WTC11 (cell line): ENCODE measurements around the gene CACUL1. TPM values are rescaled to one million over a fixed set of nuclear protein-coding genes. Genes with fewer than 3 reads are reported as not detected.
A peak's percentile ranks its signal among the peaks of the same experiment; 100 is the strongest.

Source experiments
- ATAC-seq: fragments of 200-7000 bp; cut with Tn5 transposase; 2 replicates; pipeline ENCODE4 v1.10.0; 2021; ENCODE audit warnings: mild to moderate bottlenecking, moderate library complexity
- CTCF ChIA-PET: fragments of 300-600 bp; sonication (Branson Sonifier 250); formaldehyde crosslinking; loops from one replicate; lab custom pipeline; 2021; ENCODE audit warnings: antibody characterized with exemption; lab: Charles Lee
- POLR2A ChIA-PET: fragments of 350-600 bp; sonication (Branson Sonifier 250); formaldehyde crosslinking; loops from one replicate; lab custom pipeline; 2021; ENCODE audit warnings: antibody characterized with exemption; lab: Charles Lee
- DNase-seq: peaks from one replicate; pipeline ENCODE4 v3.0.0; 2021; ENCODE audit warnings: low spot score
- H3K27ac Mint-ChIP-seq: 2 replicates; pipeline ENCODE4 v1.8.0; 2021; ENCODE audit warnings: mixed read lengths
- H3K27me3 Mint-ChIP-seq: 2 replicates; pipeline ENCODE4 v1.8.0; 2021; ENCODE audit warnings: low read depth, mild to moderate bottlenecking, moderate library complexity, mixed read lengths
- H3K36me3 Mint-ChIP-seq: 2 replicates; pipeline ENCODE4 v1.8.0; 2021; ENCODE audit warnings: mixed read lengths
- H3K4me1 Mint-ChIP-seq: 2 replicates; pipeline ENCODE4 v1.8.0; 2022; ENCODE audit warnings: mixed read lengths
- H3K4me3 Mint-ChIP-seq: 2 replicates; pipeline ENCODE4 v1.8.0; 2021; ENCODE audit warnings: mild to moderate bottlenecking, moderate library complexity, mixed read lengths
- H3K9me3 Mint-ChIP-seq: 2 replicates; pipeline ENCODE4 v1.8.0; 2021; ENCODE audit warnings: mixed read lengths
- FOXJ3 ChIP-seq: sonication (generic); formaldehyde crosslinking; IDR thresholded peaks from 2 replicates; pipeline ENCODE4 v1.9.0; 2021; ENCODE audit warnings: missing genetic modification reagents, mild to moderate bottlenecking, borderline replicate concordance
- MXD4 ChIP-seq: fragments of 250-450 bp; sonication (Bioruptor Pico); IDR thresholded peaks from 2 replicates; pipeline ENCODE4 v1.8.0; 2021; ENCODE audit warnings: mild to moderate bottlenecking, moderate library complexity, borderline replicate concordance
- NFATC4 ChIP-seq: fragments of 250-450 bp; sonication (Bioruptor Pico); IDR thresholded peaks from 2 replicates; pipeline ENCODE4 v1.9.0; 2021; ENCODE audit warnings: mild to moderate bottlenecking
- ZNF121 ChIP-seq: sonication (generic); formaldehyde crosslinking; IDR thresholded peaks from 2 replicates; pipeline ENCODE4 v1.8.0; 2023; ENCODE audit warnings: missing genetic modification reagents
- ZNF232 ChIP-seq: sonication (generic); formaldehyde crosslinking; IDR thresholded peaks from 2 replicates; pipeline ENCODE4 v1.8.0; 2022; ENCODE audit warnings: mild to moderate bottlenecking, missing genetic modification reagents
- ZNF416 ChIP-seq: fragments of 250-450 bp; sonication (Bioruptor Pico); IDR thresholded peaks from 2 replicates; pipeline ENCODE4 v1.9.0; 2021; ENCODE audit warnings: mild to moderate bottlenecking, inconsistent platforms
- ZNF423 ChIP-seq: fragments of 250-450 bp; sonication (Bioruptor Pico); IDR thresholded peaks from 2 replicates; pipeline ENCODE4 v2.1.2; 2022; ENCODE audit warnings: mild to moderate bottlenecking, moderate library complexity
- ZNF671 ChIP-seq: fragments of 250-450 bp; sonication (Bioruptor Pico); IDR thresholded peaks from 2 replicates; pipeline ENCODE4 v1.8.0; 2021; ENCODE audit warnings: mild to moderate bottlenecking
- total RNA-seq: library from RNA; stranded (reverse); gene quantifications from 3 replicates; pipeline ENCODE4 v1.2.3, GENCODE V29; 2021
- TF ChIP-seq, protein P1 (sequence below): fragments of 250-450 bp; sonication (Bioruptor Pico); IDR thresholded peaks from 2 replicates; pipeline ENCODE4 v1.9.0; 2021; ENCODE audit warnings: mild to moderate bottlenecking
- TF ChIP-seq, protein P2 (sequence below): sonication (generic); formaldehyde crosslinking; IDR thresholded peaks from 2 replicates; pipeline ENCODE4 v1.8.1; 2022; ENCODE audit warnings: missing genetic modification reagents, borderline replicate concordance
- TF ChIP-seq, protein P3 (sequence below): sonication (generic); formaldehyde crosslinking; IDR thresholded peaks from 2 replicates; pipeline ENCODE4 v1.8.1; 2022; ENCODE audit warnings: mild to moderate bottlenecking, missing genetic modification reagents, moderate library complexity, borderline replicate concordance
- TF ChIP-seq, protein P4 (sequence below): sonication (generic); formaldehyde crosslinking; IDR thresholded peaks from 2 replicates; pipeline ENCODE4 v1.8.0; 2022; ENCODE audit warnings: missing genetic modification reagents
- TF ChIP-seq, protein P5 (sequence below): sonication (generic); formaldehyde crosslinking; IDR thresholded peaks from 2 replicates; pipeline ENCODE4 v1.8.1; 2023; ENCODE audit warnings: mild to moderate bottlenecking, missing genetic modification reagents
- TF ChIP-seq, protein P6 (sequence below): sonication (generic); formaldehyde crosslinking; IDR thresholded peaks from 2 replicates; pipeline ENCODE4 v1.8.1; 2023; ENCODE audit warnings: mild to moderate bottlenecking, moderate library complexity, missing genetic modification reagents

Gene CACUL1
- total RNA-seq, 1 experiment from 2014 or later, result 41.5 TPM

DNA sequence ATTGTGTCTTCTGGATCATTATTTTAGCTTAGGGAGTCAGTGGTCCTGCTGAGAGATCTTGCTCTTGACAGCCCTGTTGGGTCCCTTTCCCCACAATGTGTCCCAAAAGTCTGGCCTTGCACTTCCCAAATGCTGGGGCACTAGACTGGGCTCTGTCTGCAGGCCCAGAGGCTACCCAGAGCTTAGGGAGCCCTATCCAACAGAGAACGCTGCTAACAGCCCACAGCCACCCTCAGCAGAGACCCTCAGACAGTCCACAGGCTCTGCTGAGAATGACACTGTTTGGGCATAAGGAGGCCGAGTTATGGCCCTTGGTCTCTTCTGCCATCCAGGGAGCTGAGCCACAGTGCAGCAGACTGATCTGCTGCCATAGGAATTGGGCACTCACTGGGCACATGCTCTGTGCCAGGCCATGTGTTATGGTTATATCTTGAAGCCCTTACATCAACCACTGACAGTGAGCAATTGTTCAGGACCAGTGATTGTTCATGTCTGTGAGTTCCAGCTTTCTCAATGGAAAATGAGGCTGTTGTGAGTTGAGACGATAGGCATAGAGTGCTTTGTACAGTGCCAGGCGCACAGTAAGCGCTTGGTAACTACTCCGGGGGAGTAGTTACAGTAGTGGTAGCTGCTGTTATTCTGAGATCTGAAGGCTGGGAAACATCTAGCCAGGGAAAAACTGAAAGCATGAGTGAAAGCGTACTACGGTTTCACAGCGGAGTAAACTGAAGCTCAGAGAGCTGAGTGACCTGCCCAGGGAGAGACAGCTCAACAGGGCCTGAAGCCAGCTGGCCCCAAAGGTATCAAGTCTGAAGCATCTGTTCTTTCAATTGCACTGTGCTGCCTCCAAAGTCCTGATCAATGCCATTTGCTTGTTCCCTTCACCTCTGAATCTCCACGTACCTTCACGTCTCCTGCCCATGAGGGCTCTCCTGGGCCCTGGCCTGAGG, 81.7 kb downstream of the CACUL1 start:
- DNase-seq (no peak), ATAC-seq (no peak)
- no peaks in the 10 kb centered on the region for H3K27me3 Mint-ChIP-seq
- no peaks in the 10 kb centered on the region for H3K9me3 Mint-ChIP-seq
- no peaks in the 10 kb centered on the region for H3K36me3 Mint-ChIP-seq
- H3K4me3 Mint-ChIP-seq, result no peak overlapping the region
- POLR2A ChIA-PET, result no interaction called here
- TF ChIP-seq, protein P1, sequence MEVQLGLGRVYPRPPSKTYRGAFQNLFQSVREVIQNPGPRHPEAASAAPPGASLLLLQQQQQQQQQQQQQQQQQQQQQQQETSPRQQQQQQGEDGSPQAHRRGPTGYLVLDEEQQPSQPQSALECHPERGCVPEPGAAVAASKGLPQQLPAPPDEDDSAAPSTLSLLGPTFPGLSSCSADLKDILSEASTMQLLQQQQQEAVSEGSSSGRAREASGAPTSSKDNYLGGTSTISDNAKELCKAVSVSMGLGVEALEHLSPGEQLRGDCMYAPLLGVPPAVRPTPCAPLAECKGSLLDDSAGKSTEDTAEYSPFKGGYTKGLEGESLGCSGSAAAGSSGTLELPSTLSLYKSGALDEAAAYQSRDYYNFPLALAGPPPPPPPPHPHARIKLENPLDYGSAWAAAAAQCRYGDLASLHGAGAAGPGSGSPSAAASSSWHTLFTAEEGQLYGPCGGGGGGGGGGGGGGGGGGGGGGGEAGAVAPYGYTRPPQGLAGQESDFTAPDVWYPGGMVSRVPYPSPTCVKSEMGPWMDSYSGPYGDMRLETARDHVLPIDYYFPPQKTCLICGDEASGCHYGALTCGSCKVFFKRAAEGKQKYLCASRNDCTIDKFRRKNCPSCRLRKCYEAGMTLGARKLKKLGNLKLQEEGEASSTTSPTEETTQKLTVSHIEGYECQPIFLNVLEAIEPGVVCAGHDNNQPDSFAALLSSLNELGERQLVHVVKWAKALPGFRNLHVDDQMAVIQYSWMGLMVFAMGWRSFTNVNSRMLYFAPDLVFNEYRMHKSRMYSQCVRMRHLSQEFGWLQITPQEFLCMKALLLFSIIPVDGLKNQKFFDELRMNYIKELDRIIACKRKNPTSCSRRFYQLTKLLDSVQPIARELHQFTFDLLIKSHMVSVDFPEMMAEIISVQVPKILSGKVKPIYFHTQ (CRISPR knock-in tag), result no peak
- TF ChIP-seq, protein P2, sequence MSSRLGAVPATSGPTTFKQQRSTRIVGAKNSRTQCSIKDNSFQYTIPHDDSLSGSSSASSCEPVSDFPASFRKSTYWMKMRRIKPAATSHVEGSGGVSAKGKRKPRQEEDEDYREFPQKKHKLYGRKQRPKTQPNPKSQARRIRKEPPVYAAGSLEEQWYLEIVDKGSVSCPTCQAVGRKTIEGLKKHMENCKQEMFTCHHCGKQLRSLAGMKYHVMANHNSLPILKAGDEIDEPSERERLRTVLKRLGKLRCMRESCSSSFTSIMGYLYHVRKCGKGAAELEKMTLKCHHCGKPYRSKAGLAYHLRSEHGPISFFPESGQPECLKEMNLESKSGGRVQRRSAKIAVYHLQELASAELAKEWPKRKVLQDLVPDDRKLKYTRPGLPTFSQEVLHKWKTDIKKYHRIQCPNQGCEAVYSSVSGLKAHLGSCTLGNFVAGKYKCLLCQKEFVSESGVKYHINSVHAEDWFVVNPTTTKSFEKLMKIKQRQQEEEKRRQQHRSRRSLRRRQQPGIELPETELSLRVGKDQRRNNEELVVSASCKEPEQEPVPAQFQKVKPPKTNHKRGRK (CRISPR knock-in tag), result no peak
- TF ChIP-seq, protein P3, sequence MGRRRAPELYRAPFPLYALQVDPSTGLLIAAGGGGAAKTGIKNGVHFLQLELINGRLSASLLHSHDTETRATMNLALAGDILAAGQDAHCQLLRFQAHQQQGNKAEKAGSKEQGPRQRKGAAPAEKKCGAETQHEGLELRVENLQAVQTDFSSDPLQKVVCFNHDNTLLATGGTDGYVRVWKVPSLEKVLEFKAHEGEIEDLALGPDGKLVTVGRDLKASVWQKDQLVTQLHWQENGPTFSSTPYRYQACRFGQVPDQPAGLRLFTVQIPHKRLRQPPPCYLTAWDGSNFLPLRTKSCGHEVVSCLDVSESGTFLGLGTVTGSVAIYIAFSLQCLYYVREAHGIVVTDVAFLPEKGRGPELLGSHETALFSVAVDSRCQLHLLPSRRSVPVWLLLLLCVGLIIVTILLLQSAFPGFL (CRISPR knock-in tag), result no peak
- TF ChIP-seq ZNF423 (CRISPR knock-in tag) (no peak), ZNF121 (no peak)
- TF ChIP-seq, all 79 proteins: peak for 0
- Mint-ChIP-seq H3K27ac (0 out of 2 replicates have a peak overlapping the region, but pooled peaks have one; percentile 8), H3K4me1 (0 out of 2 replicates have a peak, but pooled peaks cover 6% of the 10 kb centered on the region)
- CTCF ChIA-PET, result interaction anchor here (1.1 to 1.8 kb wide), 4 partner anchors 46 to 104 kb away, joined by 4 to 6 read pairs (median 5); no protein-coding TSS in a partner anchor

DNA sequence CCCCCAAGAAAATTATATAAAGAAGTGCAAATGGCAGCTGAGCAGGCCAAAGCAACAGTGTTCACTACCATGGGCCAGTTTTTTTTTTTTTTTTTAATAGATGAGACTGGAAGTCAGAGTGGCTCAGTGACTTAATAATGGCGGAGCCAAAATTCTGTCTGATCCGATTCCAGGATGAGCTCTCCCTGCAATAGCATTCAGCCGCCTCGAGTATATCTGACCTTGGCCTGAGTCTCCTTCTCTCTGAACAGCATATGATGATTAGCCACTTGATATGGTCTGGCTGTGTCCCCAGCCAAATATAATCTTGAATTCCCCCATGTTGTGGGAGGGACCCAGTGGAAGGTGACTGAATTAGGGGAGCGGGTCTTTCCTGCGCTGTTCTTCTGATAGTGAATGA, 82.6 kb downstream of the CACUL1 start:
- Mint-ChIP-seq H3K4me1 (0 out of 2 replicates have a peak, but pooled peaks cover 6% of the 10 kb centered on the region), H3K9me3 (no peaks in the 10 kb centered on the region), H3K36me3 (no peaks in the 10 kb centered on the region), H3K27me3 (no peaks in the 10 kb centered on the region), H3K27ac (no peak overlapping the region; the same call in 1 of the 2 replicates), H3K4me3 (no peak overlapping the region)
- ChIA-PET POLR2A (no interaction called here), CTCF (interaction anchor here (0.8 to 1.8 kb wide), 5 partner anchors 45 to 103 kb away, joined by 3 to 6 read pairs (median 5); no protein-coding TSS in a partner anchor)
- DNase-seq (no peak), ATAC-seq (no peak)
- TF ChIP-seq, protein P4, sequence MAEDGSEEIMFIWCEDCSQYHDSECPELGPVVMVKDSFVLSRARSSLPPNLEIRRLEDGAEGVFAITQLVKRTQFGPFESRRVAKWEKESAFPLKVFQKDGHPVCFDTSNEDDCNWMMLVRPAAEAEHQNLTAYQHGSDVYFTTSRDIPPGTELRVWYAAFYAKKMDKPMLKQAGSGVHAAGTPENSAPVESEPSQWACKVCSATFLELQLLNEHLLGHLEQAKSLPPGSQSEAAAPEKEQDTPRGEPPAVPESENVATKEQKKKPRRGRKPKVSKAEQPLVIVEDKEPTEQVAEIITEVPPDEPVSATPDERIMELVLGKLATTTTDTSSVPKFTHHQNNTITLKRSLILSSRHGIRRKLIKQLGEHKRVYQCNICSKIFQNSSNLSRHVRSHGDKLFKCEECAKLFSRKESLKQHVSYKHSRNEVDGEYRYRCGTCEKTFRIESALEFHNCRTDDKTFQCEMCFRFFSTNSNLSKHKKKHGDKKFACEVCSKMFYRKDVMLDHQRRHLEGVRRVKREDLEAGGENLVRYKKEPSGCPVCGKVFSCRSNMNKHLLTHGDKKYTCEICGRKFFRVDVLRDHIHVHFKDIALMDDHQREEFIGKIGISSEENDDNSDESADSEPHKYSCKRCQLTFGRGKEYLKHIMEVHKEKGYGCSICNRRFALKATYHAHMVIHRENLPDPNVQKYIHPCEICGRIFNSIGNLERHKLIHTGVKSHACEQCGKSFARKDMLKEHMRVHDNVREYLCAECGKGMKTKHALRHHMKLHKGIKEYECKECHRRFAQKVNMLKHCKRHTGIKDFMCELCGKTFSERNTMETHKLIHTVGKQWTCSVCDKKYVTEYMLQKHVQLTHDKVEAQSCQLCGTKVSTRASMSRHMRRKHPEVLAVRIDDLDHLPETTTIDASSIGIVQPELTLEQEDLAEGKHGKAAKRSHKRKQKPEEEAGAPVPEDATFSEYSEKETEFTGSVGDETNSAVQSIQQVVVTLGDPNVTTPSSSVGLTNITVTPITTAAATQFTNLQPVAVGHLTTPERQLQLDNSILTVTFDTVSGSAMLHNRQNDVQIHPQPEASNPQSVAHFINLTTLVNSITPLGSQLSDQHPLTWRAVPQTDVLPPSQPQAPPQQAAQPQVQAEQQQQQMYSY (CRISPR knock-in tag), result no peak
- TF ChIP-seq ZNF121 (no peak), FOXJ3 (CRISPR knock-in tag) (no peak), ZNF416 (CRISPR knock-in tag) (no peak), ZNF671 (CRISPR knock-in tag) (no peak), NFATC4 (CRISPR knock-in tag) (no peak), MXD4 (CRISPR knock-in tag) (no peak), ZNF232 (CRISPR knock-in tag) (no peak)
- TF ChIP-seq, protein P5, sequence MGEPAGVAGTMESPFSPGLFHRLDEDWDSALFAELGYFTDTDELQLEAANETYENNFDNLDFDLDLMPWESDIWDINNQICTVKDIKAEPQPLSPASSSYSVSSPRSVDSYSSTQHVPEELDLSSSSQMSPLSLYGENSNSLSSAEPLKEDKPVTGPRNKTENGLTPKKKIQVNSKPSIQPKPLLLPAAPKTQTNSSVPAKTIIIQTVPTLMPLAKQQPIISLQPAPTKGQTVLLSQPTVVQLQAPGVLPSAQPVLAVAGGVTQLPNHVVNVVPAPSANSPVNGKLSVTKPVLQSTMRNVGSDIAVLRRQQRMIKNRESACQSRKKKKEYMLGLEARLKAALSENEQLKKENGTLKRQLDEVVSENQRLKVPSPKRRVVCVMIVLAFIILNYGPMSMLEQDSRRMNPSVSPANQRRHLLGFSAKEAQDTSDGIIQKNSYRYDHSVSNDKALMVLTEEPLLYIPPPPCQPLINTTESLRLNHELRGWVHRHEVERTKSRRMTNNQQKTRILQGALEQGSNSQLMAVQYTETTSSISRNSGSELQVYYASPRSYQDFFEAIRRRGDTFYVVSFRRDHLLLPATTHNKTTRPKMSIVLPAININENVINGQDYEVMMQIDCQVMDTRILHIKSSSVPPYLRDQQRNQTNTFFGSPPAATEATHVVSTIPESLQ (CRISPR knock-in tag), result no peak
- TF ChIP-seq, protein P3 (CRISPR knock-in tag), result no peak
- TF ChIP-seq, protein P6, sequence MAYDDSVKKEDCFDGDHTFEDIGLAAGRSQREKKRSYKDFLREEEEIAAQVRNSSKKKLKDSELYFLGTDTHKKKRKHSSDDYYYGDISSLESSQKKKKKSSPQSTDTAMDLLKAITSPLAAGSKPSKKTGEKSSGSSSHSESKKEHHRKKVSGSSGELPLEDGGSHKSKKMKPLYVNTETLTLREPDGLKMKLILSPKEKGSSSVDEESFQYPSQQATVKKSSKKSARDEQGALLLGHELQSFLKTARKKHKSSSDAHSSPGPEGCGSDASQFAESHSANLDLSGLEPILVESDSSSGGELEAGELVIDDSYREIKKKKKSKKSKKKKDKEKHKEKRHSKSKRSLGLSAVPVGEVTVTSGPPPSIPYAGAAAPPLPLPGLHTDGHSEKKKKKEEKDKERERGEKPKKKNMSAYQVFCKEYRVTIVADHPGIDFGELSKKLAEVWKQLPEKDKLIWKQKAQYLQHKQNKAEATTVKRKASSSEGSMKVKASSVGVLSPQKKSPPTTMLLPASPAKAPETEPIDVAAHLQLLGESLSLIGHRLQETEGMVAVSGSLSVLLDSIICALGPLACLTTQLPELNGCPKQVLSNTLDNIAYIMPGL, result no peak
